Measurements from ENCODE around the gene CPXM1. TPM values are rescaled to one million over a fixed set of nuclear protein-coding genes. Genes with fewer than 3 reads are reported as not detected.

The CPXM1 gene
- total RNA-seq, 2 donors from 2014 or later: 47.8 to 53.5 TPM

DNA sequence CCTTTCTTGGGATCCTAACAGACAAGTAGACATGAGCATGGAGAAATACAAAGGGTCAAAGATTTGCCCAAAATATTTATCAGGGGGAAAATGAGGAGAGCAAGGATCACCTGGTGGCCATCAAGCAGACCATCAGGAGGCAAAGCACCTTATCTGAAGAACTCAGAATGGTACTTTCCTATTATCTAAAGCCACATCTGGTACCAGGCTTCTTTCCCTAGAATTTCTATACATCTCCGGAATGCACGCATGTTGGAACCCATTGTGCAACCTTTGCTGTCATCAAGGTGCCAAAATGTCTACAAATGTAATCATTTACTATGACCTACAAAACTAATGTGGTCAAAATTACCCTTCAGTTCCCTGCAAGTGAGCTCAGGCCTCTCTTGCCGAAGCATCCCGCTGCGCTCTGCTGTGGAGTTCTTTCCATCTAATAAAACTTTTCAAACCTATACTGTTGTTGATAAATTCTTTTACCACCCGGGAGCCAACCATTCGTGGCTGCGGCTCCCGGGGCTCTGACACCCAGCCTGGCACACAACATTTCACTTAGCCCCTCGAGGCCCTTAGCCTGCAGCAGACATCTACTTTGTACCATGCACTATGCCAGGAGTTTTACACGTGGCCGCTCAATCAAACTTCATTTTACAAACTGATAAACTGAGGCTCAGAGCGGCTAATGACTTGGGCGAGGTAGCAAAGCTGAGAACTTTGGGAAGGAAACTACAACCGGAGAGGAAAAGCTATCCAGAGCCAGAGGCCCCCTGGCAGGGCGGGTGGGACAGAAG is 3.8 kb upstream of the CPXM1 start:
- DNase-seq (ENCODE audit: low spot score) (no peak), ATAC-seq (no peak)
- H3K4me1 Mint-ChIP-seq (ENCODE audit: low read depth in 2 of 2): peaks cover 28 to 39% of the 10 kb centered on the region in 2 donors
- no peak overlapping the region for H3K4me3 Mint-ChIP-seq
- no peaks in the 10 kb centered on the region for H3K9me3 Mint-ChIP-seq
- H3K36me3 Mint-ChIP-seq: peaks cover 13% of the 10 kb centered on the region
- H3K27me3 Mint-ChIP-seq: peaks cover 39 to 55% of the 10 kb centered on the region in 2 donors
- H3K27ac Mint-ChIP-seq: peak overlapping the region in 1 of 2 donors; percentile 39

DNA sequence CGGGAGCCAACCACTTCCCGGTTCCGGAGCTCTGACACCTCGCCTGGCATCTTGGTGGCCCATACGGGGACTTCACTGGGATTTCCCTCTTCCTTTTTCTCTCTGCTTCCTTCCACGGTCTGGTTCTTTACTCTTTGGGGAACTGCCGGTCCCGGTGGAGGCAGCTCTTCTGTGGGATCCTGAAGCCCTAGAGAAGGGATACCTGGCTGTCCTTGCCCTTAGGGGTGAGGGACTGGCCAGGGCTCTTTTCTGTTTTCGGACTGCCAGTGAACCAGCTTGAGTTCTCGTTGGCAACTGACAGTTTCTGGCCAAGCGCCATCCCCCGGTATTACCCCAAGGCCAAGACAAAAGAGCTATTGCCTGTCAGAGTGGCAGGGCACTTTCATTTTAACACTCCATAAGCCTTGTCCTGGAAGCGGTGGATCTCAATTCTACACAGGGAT is 880 bp upstream of the CPXM1 start:
- H3K4me3 Mint-ChIP-seq: peak overlapping the region; percentile 94
- H3K36me3 Mint-ChIP-seq: peaks cover 18% of the 10 kb centered on the region
- DNase-seq (ENCODE audit: low spot score) (no peak), ATAC-seq (no peak)
- peaks cover 37 to 42% of the 10 kb centered on the region in 2 donors for H3K4me1 Mint-ChIP-seq (ENCODE audit: low read depth in 2 of 2)
- H3K9me3 Mint-ChIP-seq: no peaks in the 10 kb centered on the region
- H3K27ac Mint-ChIP-seq: peak overlapping the region; percentile 94 to 98
- peaks cover 28 to 52% of the 10 kb centered on the region in 2 donors for H3K27me3 Mint-ChIP-seq

DNA sequence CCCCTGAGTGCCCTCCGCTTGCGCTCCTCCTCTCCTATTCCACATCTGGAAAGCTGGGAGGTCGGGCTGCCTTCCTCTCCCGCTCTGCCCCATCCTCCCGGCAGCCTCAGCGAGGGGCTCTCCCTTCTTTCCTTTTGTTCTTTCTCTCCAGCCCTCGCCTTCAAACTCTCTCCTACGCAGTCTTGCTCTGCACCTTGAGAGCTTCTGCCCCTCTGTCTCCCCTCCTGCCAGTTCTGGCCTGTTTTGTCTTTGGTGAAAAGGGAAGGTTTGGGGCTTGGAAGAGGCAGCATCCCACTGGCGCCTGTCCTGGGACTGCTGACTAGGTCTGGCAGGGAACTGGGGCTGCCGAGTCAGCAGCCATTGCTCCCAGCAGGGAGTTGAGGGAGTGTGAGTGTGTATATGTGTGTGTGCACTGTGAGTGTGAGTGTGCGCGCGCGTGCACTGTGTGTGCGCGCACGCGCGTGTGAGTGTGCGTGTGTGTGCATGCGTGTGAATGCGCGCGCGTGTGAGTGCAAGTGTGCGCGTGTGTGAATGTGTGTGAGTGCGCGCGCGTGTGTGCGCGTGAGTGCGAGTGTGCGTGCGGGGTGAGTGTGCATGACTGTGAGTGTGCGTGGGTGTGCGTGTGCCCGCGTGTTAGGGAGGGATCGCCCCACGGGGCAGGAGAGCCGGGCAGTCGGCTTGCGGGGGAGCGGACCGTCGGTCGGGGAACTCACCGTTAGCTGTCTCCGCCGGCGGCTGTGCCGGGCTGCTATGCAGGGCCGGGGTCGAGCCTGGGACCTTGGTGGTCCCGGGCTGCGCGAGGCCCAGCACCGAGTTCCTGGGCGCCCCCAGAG is 523 bp downstream of the CPXM1 start:
- peak overlapping the region; percentile 94 to 98 for H3K27ac Mint-ChIP-seq
- peaks cover 18% of the 10 kb centered on the region for H3K36me3 Mint-ChIP-seq
- DNase-seq (ENCODE audit: low spot score) (no peak), ATAC-seq (no peak)
- peak overlapping the region; percentile 100 for H3K4me3 Mint-ChIP-seq
- no peaks in the 10 kb centered on the region for H3K9me3 Mint-ChIP-seq
- H3K4me1 Mint-ChIP-seq (ENCODE audit: low read depth in 2 of 2): peaks cover 37 to 40% of the 10 kb centered on the region in 2 donors
- peaks cover 19 to 47% of the 10 kb centered on the region in 2 donors for H3K27me3 Mint-ChIP-seq

DNA sequence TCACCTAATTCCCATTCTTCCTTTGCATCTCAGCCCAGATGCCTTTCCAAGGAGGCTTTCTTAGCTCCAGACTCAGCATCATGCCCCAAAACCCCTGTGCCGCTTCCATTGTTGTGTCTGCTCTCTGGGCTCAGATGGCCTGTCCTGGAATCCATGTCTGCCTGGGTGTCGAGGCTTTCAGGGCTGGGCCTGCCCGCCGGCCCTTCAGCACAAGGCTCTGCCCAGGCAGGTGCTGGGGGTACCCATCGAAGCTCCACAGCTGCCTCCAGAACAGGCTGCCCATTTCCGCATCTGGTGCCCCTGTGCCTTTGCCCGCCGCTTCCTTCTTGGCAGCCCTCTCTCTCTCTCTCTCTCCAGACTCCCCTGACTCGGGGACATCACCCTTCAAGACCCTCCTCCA is 1.2 kb downstream of the CPXM1 start:
- peaks cover 37 to 38% of the 10 kb centered on the region in 2 donors for H3K4me1 Mint-ChIP-seq (ENCODE audit: low read depth in 2 of 2)
- ATAC-seq (no peak), DNase-seq (ENCODE audit: low spot score) (no peak)
- H3K27me3 Mint-ChIP-seq: peaks cover 16 to 43% of the 10 kb centered on the region in 2 donors
- peak overlapping the region; percentile 100 for H3K4me3 Mint-ChIP-seq
- H3K36me3 Mint-ChIP-seq: peaks cover 18% of the 10 kb centered on the region
- H3K27ac Mint-ChIP-seq: peak overlapping the region; percentile 94 to 98
- no peaks in the 10 kb centered on the region for H3K9me3 Mint-ChIP-seq

DNA sequence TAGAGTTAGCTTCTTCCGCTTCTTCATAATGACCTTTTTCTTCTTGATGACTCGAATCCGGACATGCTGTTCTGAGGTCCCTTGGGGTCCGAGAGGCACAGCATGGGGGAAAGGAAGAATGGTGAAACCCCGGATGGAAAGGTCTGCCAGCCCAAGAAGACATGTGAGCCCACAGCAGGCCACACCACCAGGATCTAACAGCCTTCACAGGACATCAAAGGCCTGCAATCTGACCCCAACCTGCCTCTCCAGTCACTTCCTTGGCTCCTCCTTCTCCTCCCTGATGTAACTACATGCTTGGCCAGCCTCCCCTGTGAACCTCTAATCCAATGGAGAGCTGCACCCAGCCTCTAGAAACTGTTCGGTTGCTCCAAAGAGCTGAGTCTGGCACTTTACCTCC is 1.6 kb downstream of the CPXM1 start:
- no peak for DNase-seq (ENCODE audit: low spot score)
- H3K27ac Mint-ChIP-seq: peak overlapping the region; percentile 94 to 98
- ATAC-seq: no peak
- peaks cover 18% of the 10 kb centered on the region for H3K36me3 Mint-ChIP-seq
- peak overlapping the region; percentile 100 for H3K4me3 Mint-ChIP-seq
- H3K4me1 Mint-ChIP-seq (ENCODE audit: low read depth in 2 of 2): peaks cover 37% of the 10 kb centered on the region in 2 donors
- H3K9me3 Mint-ChIP-seq: no peaks in the 10 kb centered on the region
- H3K27me3 Mint-ChIP-seq: peaks cover 15 to 38% of the 10 kb centered on the region in 2 donors

DNA sequence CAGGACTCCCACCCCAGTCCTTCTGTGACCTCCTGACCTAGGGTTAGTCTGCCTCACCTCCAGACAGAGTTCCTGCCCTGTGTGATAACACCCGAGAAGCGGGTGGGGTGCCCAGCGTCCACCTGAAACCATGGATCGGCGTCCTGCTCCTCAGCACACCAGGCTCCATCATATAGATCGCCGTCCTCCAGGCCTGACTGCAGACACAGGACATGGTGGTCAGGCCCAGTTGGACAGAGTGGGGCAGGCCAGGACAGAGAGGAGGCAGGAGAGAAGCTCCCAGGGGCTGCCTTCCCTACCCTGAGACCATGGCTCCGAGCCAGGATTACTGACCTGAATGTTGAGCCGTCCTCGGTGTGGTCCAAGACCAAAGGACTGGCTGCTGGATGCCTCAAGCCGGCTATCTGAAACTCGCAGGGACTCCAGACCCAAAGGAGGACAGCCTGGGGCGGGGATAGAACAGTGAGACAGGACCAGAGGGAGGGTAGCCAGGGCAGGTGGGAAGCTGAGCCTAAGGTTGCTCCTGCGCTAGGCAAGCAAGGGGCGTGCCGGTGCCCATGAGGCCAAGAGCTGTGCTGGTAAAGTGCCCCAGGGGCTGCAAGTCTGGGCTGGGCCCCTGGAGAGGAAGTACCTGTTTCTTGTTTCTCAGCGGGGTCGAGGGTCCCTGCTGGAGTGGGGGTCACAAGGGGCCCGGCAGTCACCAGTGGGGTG is 2.2 kb downstream of the CPXM1 start:
- Mint-ChIP-seq H3K36me3 (peaks cover 18% of the 10 kb centered on the region), H3K4me3 (peak overlapping the region; percentile 100), H3K27ac (peak overlapping the region in 1 of 2 donors; percentile 94), H3K4me1 (ENCODE audit: low read depth in 2 of 2) (peaks cover 37% of the 10 kb centered on the region in 2 donors), H3K27me3 (peaks cover 15 to 39% of the 10 kb centered on the region in 2 donors), H3K9me3 (no peaks in the 10 kb centered on the region)
- no peak for ATAC-seq
- DNase-seq (ENCODE audit: low spot score): no peak

DNA sequence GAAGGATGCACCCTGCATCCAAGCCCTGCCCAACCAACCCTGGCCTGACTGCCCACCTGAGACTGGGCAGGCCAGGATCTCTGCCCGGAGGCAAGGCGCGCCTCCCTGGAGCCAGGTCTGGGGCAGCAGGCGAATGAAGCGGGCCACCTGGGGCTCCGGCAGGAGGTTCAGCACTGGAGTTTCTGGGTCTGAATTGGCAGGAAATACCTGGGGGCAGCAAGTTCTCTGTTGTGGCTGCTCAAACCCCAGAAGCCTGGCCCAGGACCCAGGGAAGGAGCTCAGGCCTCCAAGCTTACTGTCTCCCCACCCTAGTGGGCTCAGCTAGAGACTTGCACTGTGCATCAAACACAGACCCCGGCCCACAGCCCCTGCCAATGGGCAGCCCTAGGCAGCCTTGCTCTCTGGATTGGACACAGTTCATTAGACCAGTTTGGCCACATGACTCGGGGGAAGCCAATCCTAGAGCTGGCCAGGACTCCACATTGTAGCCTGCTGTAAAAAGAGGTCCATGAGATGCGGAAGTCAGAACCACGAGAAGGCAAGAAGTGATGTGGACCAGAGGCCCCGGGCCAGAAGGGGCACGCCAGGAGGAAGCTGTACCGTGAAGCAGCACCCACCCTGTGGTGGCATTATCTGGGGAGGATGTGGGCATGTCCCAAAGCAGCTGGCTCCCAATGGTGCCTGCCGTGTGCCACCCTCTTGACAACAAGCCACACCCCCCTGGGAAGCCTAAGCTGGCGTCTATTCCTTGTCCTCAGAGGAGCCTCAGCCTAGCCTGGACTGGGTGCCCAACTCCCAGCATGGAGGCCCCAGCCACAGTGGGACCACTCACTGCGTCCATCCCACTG is 3.1 kb downstream of the CPXM1 start:
- H3K27ac Mint-ChIP-seq: no peak overlapping the region
- H3K4me3 Mint-ChIP-seq: no peak overlapping the region
- no peak for ATAC-seq

DNA sequence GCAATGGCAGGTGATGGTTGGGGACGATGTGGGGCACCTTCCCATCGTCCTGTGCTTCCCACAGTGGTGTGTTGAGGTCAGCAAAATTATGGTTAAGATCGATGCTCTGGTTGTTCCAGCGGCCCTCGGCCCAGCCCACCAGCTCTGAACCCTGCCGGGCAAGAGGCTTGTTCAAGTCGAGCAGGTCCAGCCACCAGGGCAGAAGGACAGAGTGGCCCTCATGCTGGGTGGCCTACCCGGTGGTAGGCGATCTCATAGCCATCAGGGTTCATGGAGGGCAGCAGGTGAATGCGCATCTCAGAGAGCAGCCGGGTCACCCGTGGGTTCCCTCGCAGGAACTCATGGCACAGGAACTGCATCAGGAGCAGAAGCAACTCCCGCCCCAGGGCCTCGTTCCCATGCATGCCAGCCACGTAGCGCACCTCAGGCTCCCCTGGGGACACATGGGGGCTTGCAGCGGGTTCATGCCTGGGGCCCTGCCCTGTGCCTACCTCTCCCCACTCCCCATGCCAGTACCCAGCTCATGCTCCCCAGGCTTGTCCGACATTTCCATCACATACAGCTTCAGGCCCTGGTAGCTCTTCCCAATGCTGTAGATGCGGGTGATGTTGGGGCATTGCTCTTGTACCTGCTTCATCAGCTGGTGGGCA is 4.3 kb downstream of the CPXM1 start:
- Mint-ChIP-seq H3K4me1 (ENCODE audit: low read depth in 2 of 2) (peaks cover 25 to 26% of the 10 kb centered on the region in 2 donors), H3K27ac (no peak overlapping the region), H3K36me3 (peaks cover 14% of the 10 kb centered on the region), H3K9me3 (no peaks in the 10 kb centered on the region), H3K4me3 (no peak overlapping the region), H3K27me3 (peaks cover 11 to 28% of the 10 kb centered on the region in 2 donors)
- ATAC-seq (no peak), DNase-seq (ENCODE audit: low spot score) (no peak)

More for the DNA sequence above, 3.1 kb downstream of the CPXM1 start:
- Mint-ChIP-seq H3K27me3 (peaks cover 12 to 35% of the 10 kb centered on the region in 2 donors), H3K4me1 (ENCODE audit: low read depth in 2 of 2) (peaks cover 33% of the 10 kb centered on the region in 2 donors), H3K9me3 (no peaks in the 10 kb centered on the region), H3K36me3 (peaks cover 14% of the 10 kb centered on the region)
- DNase-seq (ENCODE audit: low spot score): no peak

DNA sequence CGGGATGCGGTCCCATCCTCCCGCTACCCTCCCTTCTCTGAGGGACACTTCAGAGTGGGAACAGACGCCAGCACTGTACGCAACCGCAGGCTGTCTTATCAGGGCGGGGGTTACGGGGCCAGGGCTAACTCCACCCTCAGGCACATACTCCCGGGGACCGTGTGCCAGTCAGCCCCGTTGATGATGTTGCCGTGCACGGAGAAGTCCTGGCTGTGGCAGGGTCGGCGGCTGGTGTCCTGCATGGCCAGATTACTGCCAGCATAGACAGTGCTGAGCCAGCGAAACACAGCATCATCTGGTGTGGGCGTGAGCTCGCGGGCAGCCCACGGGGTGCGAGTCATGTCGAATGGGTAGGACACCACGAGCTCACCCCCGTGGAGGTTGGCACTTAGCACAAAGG is 5.0 kb downstream of the CPXM1 start:
- Mint-ChIP-seq H3K9me3 (no peaks in the 10 kb centered on the region), H3K4me1 (ENCODE audit: low read depth in 2 of 2) (peaks cover 19 to 20% of the 10 kb centered on the region in 2 donors), H3K36me3 (peaks cover 14% of the 10 kb centered on the region), H3K27me3 (peaks cover 11 to 23% of the 10 kb centered on the region in 2 donors), H3K4me3 (no peak overlapping the region), H3K27ac (no peak overlapping the region)
- no peak for ATAC-seq
- DNase-seq (ENCODE audit: low spot score): no peak

DNA sequence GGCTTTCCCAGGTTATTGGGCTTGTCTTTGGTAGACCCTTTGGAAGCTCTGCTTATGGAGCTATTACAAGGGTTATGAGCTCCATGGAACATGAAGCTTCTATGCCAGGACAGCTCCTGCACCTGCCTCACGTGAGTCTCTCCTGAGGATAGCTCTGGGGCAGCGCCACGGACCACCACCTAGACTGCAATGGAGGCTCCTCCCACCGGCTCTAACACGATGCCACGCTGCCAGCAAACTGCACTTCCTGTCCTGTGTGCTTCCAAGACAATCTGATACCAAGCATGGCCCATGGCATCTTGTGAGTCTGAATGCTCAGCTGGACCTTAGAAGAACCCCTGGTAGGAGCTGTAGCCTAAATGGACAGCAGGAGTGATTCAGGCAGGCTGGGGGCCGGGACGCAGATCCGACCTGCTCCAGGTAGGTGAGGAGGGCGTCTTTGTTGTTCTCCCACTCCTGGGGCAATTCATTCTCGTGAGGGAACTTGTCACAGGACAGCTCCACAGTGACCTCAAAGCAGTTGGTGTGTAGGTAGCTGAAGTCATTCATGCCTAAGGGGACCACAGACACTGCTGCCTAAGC is 5.5 kb downstream of the CPXM1 start:
- DNase-seq (ENCODE audit: low spot score) (no peak), ATAC-seq (no peak)
- no peaks in the 10 kb centered on the region for H3K9me3 Mint-ChIP-seq
- H3K27ac Mint-ChIP-seq: no peak overlapping the region
- H3K4me3 Mint-ChIP-seq: no peak overlapping the region
- peaks cover 12% of the 10 kb centered on the region for H3K36me3 Mint-ChIP-seq
- peaks cover 13 to 19% of the 10 kb centered on the region in 2 donors for H3K27me3 Mint-ChIP-seq
- H3K4me1 Mint-ChIP-seq (ENCODE audit: low read depth in 2 of 2): peaks cover 16 to 21% of the 10 kb centered on the region in 2 donors

DNA sequence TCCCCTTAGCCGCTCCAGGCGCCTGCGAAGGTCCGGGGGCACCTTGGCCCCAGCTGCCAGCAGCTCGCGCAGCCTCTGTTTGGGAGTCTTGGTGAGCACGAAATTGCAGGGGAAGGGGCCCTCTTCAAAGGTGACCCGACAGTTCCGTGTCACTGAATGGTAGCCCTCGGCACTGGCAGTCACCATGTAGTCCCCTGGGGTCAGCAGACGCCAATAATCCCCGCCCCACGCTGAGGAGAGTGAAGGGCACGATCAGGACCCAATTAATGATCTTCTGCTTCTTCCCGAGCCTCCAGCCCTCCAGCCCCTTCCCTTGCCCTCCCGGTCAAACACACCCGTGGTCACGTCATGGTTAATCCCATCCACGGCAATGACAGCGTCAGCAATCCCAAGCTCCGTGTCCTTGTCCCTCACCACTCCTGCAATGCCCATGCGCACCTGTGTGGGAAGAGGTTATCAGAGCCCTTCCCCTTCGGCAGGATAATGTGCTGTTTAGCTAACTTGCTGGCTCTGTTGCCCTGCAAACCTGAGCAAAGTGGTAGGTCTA is 6.2 kb downstream of the CPXM1 start:
- H3K4me1 Mint-ChIP-seq (ENCODE audit: low read depth in 2 of 2): peaks cover 10 to 14% of the 10 kb centered on the region in 2 donors

DNA sequence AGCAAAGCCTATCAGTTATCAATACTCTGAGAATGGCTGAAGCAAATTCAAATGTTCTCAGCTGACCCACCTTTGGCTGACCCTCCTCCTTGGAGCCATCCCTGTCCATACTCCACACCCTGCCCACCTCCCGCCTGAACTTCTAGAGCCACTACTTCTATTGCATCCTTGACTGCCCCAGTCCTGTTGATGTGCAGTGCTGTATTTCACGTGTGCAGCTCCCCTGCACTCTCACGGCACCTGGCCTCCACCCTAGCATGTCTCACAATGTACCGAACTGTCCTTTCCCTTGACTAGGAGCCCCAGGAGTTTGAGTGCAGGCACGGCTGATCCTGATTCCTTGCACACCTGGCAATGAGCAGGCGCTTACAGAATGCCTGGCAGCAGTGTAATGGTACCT is 7.0 kb downstream of the CPXM1 start:
- no peaks in the 10 kb centered on the region for H3K36me3 Mint-ChIP-seq
- H3K4me3 Mint-ChIP-seq: no peak overlapping the region
- ATAC-seq (no peak), DNase-seq (ENCODE audit: low spot score) (no peak)
- peaks cover 4 to 9% of the 10 kb centered on the region in 2 donors for H3K27me3 Mint-ChIP-seq
- no peaks in the 10 kb centered on the region for H3K9me3 Mint-ChIP-seq
- peaks cover 3 to 8% of the 10 kb centered on the region in 2 donors for H3K4me1 Mint-ChIP-seq (ENCODE audit: low read depth in 2 of 2)
- H3K27ac Mint-ChIP-seq: no peak overlapping the region

More for the DNA sequence above, 6.2 kb downstream of the CPXM1 start:
- no peak for DNase-seq (ENCODE audit: low spot score)
- H3K9me3 Mint-ChIP-seq: no peaks in the 10 kb centered on the region
- ATAC-seq: no peak
- H3K27me3 Mint-ChIP-seq: peaks cover 7 to 12% of the 10 kb centered on the region in 2 donors
- H3K4me3 Mint-ChIP-seq: no peak overlapping the region
- peaks cover 6% of the 10 kb centered on the region for H3K36me3 Mint-ChIP-seq
- H3K27ac Mint-ChIP-seq: no peak overlapping the region
